Body of pancreas (tissue), 4 donors: ENCODE measurements around the gene LARP1B.

Experiments used
- CTCF ChIP-seq, 7 experiments: fragments of 450-650 bp in 4 of 7; fragments of 200-600 bp in 3 of 7; sonication (generic) in 3 of 7; IDR thresholded peaks; one replicate each; pipeline ENCODE4 v1.5.1; 2016 to 2019; ENCODE audit warnings: antibody characterized with exemption in 7 of 7
- POLR2A ChIP-seq, 3 donors: fragments of 450-650 bp; IDR thresholded peaks; one replicate each; pipeline ENCODE4 v1.6.1; 2016; ENCODE audit warnings: antibody characterized with exemption in 3 of 3, mild to moderate bottlenecking in 2 of 3

- TF ChIP-seq POLR2A (IDR thresholded peaks at IDR 0.05) (no peak), CTCF (IDR thresholded peaks at IDR 0.05) (no peak)
Observed at GRCh38 chr4:128221586-128221985, 160.5 kb downstream of the LARP1B start.
